HG02798 (cell line): ENCODE results near the gene NBPF1.
"Not testable (repeated sequence)": the region's sequence is repeated elsewhere in the genome, so short reads cannot be mapped to it uniquely, and the experiment has no call there.

Experiments
- ATAC-seq: cut with Tn5 transposase; IDR thresholded peaks from one replicate; pipeline ENCODE4 v1.9.1; 2021; ENCODE audit warnings: mild to moderate bottlenecking; ENCODE audit not compliant: unreplicated experiment, poor library complexity

The NBPF1 gene

DNA sequence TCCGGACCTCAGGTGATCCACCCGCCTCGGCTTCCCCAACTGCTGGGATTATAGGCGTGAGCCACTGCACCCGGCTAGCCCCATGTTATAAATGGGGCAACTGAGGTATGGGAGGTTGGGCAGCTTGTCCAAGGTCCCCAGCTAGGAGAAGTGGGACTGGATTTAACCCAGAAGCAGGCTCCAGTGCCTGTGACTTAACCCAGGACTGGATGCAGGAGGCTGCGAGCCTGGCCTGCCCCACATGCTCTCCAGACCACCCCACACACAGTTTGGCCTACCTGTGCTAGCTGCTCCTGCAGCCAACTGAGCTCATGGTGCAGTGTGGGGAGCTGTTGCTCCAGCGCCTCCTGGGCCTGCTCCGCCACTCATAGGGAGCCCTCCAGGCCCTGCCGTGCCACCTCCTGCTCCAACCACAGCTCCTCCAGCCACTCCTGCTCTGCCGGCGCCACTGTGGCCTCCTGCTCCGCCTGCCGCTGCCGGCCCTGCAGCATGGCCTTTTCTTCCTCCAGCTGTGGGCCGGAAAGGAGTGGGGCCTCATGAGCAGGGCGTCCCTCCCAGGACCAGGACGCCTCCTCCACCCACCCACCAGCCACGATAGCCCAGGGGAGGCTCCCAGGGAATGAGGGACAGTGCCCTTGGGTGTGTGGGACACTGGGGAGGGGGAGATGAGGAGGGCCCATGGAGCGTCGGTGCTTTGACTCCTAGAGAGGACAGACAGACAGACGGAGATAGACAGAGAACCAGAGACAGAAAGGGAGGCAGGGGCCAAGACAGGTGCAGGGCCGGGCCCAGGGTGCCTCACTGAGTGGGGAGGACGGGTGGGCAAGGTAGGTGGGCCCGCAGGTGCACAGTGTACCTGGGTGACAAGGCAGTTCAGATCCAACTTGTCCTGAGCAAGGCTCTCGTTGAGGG lies 12.4 kb upstream of the NBPF1 start:
- no peak for ATAC-seq

- ATAC-seq: not testable (repeated sequence)
Measured at GRCh38 chr1:16623812-16624719, 10.7 kb upstream of the NBPF1 start.

GRCh38 chr1:16623337-16623736 lies 10.0 kb upstream of the NBPF1 start:
- ATAC-seq: not testable (repeated sequence)

GRCh38 chr1:16621681-16622315 lies 8.4 kb upstream of the NBPF1 start:
- ATAC-seq: not testable (repeated sequence)

GRCh38 chr1:16621300-16621658 lies 7.9 kb upstream of the NBPF1 start:
- no peak for ATAC-seq

- ATAC-seq: not testable (repeated sequence)
Measured at GRCh38 chr1:16619803-16620501, 6.6 kb upstream of the NBPF1 start.

DNA sequence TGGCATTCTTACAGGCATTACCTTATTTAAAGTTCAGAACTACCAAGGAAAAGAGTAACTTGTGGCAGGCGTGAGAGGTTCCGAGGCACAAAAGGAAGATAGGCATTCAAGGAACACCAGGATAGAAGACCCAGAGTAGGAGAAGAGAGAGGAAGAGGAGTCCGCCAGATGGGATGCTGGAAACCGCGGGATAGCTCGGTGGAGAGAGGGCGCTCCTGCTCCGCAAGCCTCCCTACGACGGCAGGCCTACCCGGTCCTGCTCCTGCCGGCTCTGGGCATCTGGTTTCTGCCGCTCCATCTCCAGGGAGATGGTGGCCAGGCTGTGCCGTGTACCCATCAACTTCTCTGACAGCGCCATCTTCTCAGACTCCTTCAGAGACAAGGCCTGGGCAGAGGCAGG lies 5.4 kb upstream of the NBPF1 start:
- no peak for ATAC-seq

GRCh38 chr1:16617778-16618580 lies 4.6 kb upstream of the NBPF1 start:
- no peak for ATAC-seq

- no peak for ATAC-seq
Measured at GRCh38 chr1:16617114-16617631, 3.8 kb upstream of the NBPF1 start.

GRCh38 chr1:16615253-16616252 lies 2.2 kb upstream of the NBPF1 start:
- ATAC-seq: no peak

- no peak for ATAC-seq
Measured at GRCh38 chr1:16614361-16615252, 1.2 kb upstream of the NBPF1 start.

- ATAC-seq: peak; percentile 2
Measured at GRCh38 chr1:16612332-16613172, 812 bp downstream of the NBPF1 start.

DNA sequence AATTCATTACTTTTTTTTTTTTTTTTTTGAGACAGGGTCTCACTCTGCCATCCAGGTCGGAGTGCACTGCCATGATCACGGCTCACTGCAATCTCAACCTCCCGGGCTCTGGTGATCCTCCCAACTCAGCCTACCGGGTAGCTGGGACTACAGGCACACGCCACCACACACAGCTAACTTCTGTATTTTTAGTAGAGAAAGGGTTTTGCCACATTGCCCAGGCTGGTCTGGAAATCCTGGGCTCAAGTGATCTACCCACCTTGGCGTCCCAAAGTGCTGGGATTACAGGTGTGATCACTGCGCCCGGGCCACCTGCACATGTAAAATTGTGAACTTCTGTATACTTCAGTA lies 1.4 kb downstream of the NBPF1 start:
- ATAC-seq: not testable (repeated sequence)

- not testable (repeated sequence) for ATAC-seq
Measured at GRCh38 chr1:16611164-16611563, 2.2 kb downstream of the NBPF1 start.

DNA sequence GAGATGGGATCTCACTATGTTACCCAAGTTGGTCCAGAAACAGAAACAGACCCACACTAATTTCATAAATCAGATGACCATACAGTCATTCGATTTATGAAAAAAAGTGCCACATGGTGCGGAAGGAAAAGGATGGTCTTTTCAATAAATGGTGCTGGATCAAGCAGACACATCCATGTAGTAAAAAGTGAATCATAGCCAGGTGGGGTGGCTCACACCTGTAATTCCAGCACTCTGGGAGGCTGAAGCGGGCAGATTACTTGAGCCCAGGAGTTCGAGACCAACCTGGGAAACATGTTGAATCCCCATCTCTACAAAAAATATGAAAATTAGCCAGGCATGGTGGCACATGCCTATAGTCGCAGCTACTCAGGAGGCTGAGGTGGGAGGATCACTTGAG lies 2.8 kb downstream of the NBPF1 start:
- not testable (repeated sequence) for ATAC-seq

DNA sequence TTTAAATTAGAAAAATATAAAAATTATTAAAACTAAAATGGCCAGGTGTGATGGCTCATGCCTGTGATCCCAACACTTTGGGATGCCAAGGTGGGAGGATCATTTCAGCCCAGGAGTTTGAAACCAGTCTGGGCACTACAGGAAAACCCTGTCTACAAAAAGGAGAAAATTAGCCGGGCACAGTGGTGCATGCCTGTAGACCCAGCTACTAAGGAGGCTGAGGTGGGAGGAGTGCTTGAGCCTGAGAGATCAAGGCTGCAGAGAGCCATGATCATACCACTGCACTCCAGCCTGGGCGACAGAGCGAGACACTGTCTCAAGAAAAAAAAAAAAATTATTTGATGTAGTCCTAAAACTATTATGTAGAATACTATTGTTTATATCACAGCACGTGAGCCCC lies 3.6 kb downstream of the NBPF1 start:
- ATAC-seq: not testable (repeated sequence)
